ENCODE results near the gene TRPV4.

TRPV4 gene

GRCh38 chr12:109779382-109779781 is 53.8 kb downstream of the TRPV4 start:
- DNase-seq (ENCODE audit: insufficient read length, low spot score) (no peak), FAIRE-seq (no peak)
- TF ChIP-seq POLR2A (IDR thresholded peaks at IDR 0.05; ENCODE audit: low read depth, low read length): no peak

GRCh38 chr12:109778684-109779083 is 54.5 kb downstream of the TRPV4 start:
- DNase-seq (ENCODE audit: insufficient read length, low spot score) (no peak), FAIRE-seq (no peak)
- no peak for TF ChIP-seq POLR2A (IDR thresholded peaks at IDR 0.05; ENCODE audit: low read depth, low read length)

DNA sequence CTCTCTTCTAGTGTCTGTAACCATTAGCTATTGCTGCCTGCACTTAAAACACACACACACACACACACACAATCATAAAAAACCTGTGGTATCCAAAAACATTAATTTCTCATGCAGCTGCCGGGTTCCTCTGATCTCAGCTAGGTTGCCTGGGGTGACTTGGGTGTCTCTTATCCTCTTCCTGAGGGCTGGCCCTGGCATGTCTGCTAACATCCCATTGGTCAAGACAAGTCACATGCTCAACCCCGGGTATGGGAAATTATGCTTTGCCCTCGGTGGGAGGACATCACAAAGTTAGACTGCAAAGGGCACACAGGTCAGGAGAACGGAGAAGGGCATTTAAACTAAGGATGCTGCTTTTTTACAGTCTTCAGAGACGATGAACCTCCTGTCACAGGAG is 55.7 kb downstream of the TRPV4 start:
- FAIRE-seq (no peak), DNase-seq (ENCODE audit: insufficient read length, low spot score) (peak; percentile 97)
- TF ChIP-seq POLR2A (IDR thresholded peaks at IDR 0.05; ENCODE audit: low read depth, low read length): no peak

DNA sequence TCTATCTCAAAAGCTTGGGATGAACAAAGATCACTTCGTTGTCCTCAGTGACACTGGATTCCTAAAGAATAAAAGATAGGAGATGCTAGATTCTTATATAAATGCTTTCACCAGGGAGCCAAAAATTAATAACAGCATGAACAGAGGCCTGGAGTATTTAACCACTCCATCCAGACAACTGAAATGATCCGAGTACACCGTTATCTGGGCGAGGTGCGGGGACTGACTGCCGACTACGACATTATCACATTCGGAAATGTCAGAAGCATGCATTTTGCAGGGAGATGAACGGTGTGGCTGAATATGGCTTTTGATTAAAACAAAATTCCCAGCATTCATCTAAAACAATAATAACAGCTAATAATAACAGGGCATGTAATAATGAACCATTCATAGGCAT is 56.6 kb downstream of the TRPV4 start:
- DNase-seq (ENCODE audit: insufficient read length, low spot score): no peak
- TF ChIP-seq POLR2A (IDR thresholded peaks at IDR 0.05; ENCODE audit: low read depth, low read length): no peak
- FAIRE-seq: no peak

GRCh38 chr12:109775172-109775881 is 57.9 kb downstream of the TRPV4 start:
- no peak for FAIRE-seq
- DNase-seq (ENCODE audit: insufficient read length, low spot score): peak; percentile 82
- no peak for TF ChIP-seq POLR2A (IDR thresholded peaks at IDR 0.05; ENCODE audit: low read depth, low read length)

DNA sequence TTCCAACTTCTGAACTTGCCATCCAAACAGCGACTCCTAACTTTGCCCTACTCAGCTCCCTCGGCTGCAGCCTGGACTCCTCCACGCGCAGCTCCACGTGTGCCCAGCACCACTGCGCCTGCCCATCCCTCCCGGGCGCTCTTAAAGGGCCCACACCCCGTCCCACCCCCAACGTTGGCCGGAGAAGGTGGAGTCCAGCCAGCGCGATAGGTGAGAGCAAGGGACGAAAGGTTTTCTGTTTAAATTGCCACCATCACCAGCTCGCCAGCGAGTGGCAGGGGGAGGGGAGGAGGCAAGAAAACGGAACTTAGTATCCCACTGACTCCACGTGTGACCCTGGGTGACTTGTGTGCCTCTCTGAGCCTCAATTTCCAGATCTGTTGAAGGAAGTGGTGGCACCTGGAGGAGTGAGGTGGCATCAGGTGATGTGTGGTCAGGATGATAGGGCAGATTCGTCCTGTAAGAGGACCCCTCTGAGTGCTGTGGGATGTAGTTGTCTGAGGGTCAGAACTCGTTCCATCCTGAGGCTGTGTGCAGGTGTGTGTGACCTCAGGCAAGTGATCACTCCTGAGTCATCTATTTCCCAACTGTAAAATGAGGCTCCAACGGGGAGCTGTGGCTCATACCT is 59.7 kb downstream of the TRPV4 start:
- TF ChIP-seq POLR2A (IDR thresholded peaks at IDR 0.05; ENCODE audit: low read depth, low read length): no peak
- DNase-seq (ENCODE audit: insufficient read length, low spot score) (no peak), FAIRE-seq (no peak)

GRCh38 chr12:109772622-109773321 is 60.4 kb downstream of the TRPV4 start:
- FAIRE-seq (no peak), DNase-seq (ENCODE audit: insufficient read length, low spot score) (no peak)
- TF ChIP-seq POLR2A (IDR thresholded peaks at IDR 0.05; ENCODE audit: low read depth, low read length): no peak

DNA sequence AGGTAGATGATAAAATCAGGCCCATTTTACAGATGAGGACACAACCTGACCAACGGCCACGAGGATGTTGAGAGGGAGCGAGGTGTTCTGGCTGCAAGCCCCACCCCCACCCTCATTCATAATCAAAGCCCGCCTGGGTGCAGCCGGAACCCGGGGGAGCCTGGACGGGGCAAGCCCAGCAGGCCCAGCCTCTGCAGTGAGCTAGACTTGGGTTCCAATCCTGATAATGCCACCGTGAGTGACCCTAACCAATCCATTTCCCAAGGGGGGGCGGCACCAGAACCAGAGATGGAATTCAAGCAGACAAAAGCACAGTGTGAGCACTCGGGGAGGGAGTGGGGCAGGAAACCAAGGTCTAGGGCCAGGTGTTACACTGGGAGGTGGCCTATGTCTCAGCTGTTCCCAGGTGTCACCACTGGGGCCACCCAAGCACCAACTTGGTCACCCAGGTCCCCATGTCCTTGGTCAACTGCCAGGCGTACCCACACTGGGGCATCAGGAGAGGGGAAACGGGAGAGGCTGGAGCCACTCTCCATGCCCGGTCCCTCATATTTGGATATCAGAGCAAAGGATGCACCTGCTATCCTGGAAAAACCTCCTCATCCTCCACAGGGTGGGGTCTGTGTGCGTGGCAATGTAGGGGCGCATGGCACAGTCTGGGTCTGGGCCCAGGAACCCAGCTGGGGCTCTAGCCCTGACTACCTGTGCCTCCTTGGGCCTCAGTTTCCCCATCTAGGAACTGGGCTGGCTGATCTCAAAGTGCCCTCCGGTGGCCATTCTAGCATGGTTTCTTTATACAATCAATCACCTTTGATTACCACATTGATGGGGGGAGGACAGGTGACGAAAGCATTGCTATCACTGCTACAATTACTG is 61.2 kb downstream of the TRPV4 start:
- no peak for TF ChIP-seq POLR2A (IDR thresholded peaks at IDR 0.05; ENCODE audit: low read depth, low read length)
- no peak for DNase-seq (ENCODE audit: insufficient read length, low spot score)
- no peak for FAIRE-seq

- no peak for TF ChIP-seq POLR2A (IDR thresholded peaks at IDR 0.05; ENCODE audit: low read depth, low read length)
- FAIRE-seq: no peak
Observed at GRCh38 chr12:109770861-109771670, 62.1 kb downstream of the TRPV4 start.

GRCh38 chr12:109770104-109770860 is 62.9 kb downstream of the TRPV4 start:
- no peak for TF ChIP-seq POLR2A (IDR thresholded peaks at IDR 0.05; ENCODE audit: low read depth, low read length)
- DNase-seq (ENCODE audit: insufficient read length, low spot score): no peak
- no peak for FAIRE-seq

More at GRCh38 chr12:109770861-109771670, 62.1 kb downstream of the TRPV4 start:
- DNase-seq (ENCODE audit: insufficient read length, low spot score): no peak

- TF ChIP-seq POLR2A (IDR thresholded peaks at IDR 0.05; ENCODE audit: low read depth, low read length): no peak
- FAIRE-seq (no peak), DNase-seq (ENCODE audit: insufficient read length, low spot score) (no peak)
Observed at GRCh38 chr12:109768901-109769670, 64.1 kb downstream of the TRPV4 start.

Measured in H54 (cell line).